Activated CD8-positive, alpha-beta memory T cell treated with anti-CD3 and anti-CD28 coated beads for 48 hours (primary cell): ENCODE results near the gene PITPNC1.
"Not testable (repeated sequence)": the region's sequence is repeated elsewhere in the genome, so short reads cannot be mapped to it uniquely, and the experiment has no call there.

Experiments
- DNase-seq, 3 experiments: peaks; one replicate each; pipeline ENCODE4 v3.0.0-alpha.2; 2020; ENCODE audit warnings: low read depth in 2 of 3, low spot score in 2 of 3

The PITPNC1 gene

DNA sequence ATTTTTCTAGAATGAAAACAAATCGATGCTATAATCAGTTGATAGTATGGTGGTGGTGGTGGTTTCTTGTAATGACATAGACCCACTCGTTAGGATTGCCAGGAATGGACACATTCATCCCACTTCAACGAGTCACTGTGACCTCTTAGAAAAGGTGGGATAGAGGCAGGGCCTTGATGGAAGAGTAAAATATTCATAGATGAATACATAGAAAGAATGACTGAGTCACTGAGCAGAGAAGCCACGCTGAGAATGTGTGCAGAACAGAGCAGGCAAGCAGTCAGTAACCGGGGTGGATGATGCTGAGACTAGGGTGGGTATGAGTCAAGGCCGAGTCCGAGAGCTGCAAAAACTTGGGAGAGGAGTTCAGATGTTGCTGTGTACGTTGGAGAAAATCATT lies 129.9 kb downstream of the PITPNC1 start:
- no peak for DNase-seq

DNA sequence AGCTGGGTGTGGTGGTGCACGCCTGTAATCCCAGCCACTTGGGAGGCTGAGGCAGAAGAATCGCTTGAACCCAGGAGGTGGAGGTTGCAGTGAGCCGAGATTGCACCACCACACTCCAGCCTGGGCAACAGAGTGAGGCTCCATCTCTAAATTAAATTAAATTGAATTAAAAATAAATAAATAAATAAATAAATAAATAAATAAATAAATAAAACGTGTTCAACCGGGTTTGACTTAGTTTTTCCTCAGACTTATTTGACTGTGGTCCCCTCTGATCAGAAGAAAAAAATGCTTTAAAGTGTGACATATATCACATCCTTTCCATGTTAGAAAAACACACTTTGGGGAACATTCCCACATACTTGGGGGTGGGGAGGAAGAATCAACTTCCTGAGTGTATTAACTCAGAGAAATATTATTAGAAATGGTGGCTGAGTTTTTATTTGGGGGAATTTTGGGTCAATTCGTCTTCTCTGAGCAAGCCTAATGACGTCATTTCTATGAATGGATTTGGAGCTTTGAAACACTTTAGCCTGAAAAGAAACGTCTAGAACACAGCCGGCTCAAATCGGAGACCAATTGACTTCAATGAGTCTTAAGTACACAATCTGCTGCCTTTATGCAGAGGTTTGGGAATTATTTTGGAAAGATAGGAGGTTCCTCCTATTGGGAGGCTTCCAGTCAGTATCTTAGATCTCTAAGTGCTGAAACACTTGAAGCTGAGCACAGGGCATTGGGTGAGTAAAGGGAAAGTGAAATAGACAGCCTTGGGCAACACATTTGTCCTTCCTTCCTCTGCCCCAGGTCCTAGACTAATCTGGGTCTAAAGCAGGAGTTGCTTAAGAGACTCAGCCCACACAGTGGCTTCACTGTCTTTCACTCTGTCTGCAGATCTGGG lies 132.6 kb downstream of the PITPNC1 start:
- DNase-seq, result no peak

GRCh38 chr17:67511012-67511411 lies 133.9 kb downstream of the PITPNC1 start:
- DNase-seq, result no peak

GRCh38 chr17:67511804-67512203 lies 134.7 kb downstream of the PITPNC1 start:
- DNase-seq, result no peak

DNA sequence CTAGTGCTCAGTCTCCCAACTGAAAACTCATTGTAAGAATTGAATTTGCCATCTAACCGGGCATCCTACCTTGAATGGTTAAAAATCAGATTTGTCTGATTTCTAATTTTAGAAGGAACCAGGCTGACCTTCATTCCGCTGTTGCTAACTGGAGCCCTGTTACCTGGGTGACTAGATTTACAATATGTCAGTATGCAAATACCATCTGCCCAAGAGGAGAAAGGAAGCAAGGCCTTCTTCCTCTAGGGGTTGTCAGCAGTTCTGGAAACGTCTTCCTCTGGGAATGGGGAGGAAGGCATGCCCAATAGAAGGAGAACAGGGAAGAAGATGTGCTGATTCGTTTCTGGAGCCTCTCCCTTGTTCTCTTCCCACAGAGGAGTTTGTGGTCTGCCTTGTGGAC lies 137.9 kb downstream of the PITPNC1 start:
- no peak for DNase-seq

DNA sequence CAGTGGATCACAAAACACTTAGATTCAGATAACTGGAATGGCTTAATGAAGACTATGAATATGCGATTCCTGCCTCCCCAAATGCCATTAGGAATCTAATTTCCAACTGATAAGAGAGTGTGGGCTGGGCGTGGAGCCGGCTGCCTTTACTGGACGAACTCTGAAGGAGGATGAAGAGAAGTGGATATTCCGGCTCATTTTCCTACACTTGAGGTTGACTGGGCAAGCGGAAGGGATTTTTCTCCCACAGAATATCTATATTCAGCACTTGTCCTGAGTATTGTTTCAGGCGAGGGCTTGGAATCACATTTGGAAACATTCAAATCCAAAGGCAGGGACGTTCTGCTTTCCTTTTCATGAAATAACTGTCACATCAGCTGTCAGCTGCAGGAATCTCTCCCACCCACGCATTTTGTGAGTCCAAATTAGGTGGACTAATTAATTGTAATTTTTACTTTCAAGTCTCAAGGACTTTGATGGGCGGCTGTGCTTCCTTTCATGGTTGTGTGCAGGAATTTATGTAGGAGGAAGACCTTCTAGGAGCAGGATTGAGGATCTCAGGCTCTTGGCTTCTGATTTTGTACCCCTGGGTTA lies 138.5 kb downstream of the PITPNC1 start:
- no peak for DNase-seq

DNA sequence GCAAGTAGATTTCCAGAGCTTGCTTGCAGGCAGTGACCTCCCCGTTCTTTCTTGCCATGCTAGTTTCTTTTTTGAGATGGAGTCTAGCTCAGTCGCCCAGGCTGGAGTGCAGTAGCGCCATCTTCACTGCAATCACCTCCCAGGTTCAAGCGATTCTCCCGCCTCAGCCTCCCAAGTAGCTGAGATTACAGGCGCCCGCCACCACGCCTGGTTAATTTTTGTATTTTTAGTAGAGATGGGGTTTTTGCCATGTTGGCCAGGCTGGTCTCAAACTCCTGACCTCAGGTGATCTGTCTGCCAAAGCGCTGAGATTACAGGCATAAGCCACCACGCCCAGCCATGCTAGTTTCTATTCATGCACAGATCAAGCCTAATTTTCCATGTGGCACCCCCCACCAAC lies 139.5 kb downstream of the PITPNC1 start:
- not testable (repeated sequence) for DNase-seq

GRCh38 chr17:67517325-67517724 lies 140.2 kb downstream of the PITPNC1 start:
- DNase-seq, result no peak

- no peak for DNase-seq
Measured at GRCh38 chr17:67518876-67519275, 141.8 kb downstream of the PITPNC1 start.

DNA sequence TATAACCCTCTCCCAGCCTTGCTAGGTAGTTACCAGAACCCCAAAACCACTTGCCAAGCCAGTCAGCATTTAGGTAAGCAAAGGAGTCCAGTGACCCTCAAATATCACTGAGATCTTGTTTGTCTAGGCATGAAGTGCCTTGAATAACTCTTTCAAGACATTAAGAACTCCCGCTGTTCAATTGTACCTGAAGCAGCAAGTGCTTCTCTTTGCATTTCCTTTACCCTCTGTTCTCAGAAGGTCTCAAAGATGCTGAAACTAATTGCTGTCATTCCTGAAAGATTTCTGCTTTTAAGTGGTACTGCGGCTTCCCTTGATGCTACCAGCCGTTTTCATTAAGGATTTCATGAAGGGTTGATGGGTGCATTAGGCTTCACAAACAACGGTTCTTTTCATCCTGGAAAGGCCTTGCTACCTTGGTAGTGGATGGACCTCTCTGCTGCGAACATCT lies 142.7 kb downstream of the PITPNC1 start:
- no peak for DNase-seq

- no peak for DNase-seq
Measured at GRCh38 chr17:67520252-67520906, 143.3 kb downstream of the PITPNC1 start.

DNA sequence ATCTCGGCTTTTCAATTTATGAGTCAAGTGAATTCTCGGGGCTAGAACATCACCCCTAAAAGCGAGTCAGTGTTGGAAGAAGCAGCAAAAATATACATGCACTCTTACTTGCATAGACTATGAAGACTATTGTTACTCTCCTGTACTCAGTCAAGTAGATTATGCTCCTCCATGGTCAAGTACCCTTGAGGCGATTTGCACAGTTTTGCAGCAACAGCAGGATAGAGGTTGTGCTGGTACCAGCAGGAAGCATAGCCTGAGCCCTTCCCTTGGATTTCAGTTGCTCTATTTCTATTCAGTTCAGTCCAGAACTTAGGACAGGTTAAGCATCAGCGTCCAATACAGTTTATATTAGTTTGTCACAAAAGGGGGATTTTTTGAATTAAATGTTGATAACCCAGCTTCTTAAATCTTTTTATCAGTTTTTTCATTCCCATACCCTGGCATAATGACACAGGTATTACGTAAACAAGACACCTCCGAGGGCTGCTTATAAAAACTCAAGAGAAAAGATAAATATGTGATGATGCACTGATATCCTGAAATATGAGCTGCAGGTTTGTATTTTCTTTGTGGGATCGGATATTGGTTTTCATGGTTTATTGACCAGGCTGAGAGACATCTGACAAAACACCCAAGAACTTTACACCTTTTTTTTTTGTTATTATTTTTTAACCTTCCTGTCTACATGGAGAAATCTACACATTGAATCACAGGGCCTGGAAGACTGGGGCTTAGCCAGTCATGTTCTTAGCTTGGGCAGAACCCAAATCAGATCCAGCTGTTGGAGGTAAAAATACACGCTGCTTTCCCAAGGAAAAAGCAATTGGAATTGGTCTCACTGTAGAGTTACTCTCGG lies 144.1 kb downstream of the PITPNC1 start:
- DNase-seq, result no peak

DNA sequence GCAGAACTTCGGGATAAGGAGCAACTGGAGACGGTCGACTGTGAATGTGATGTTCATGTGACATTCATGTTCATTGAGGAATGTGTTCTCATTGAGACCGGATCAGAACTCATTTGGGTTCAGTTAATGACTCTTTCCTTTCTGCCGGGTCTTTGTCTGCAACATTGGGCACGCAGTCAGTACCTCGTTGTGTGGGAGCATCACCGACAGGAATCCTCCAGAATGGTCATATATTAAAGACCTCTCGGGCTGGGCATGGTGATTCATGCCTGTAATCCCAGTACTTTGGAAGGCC lies 144.6 kb downstream of the PITPNC1 start:
- DNase-seq, result no peak

DNA sequence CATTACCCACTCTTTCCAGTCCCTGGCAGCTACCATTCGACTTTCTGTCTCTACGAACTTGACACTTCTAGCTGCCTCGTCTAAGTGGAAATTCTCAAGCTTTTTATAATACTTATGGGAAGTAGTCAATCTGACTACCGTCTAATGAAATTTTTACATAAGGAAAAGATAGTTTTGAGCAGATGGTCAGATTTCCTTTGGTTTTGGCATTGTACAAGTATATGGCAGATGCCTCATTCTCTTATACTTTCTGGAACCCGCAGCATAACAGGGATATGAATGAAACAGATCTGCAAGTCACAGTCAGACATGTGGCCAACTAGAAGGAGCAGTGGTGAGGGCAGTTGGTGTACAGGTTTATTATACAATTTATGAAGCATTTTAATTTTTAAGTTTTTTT lies 146.0 kb downstream of the PITPNC1 start:
- no peak for DNase-seq

GRCh38 chr17:67525239-67526135 lies 148.4 kb downstream of the PITPNC1 start:
- DNase-seq, result no peak

DNA sequence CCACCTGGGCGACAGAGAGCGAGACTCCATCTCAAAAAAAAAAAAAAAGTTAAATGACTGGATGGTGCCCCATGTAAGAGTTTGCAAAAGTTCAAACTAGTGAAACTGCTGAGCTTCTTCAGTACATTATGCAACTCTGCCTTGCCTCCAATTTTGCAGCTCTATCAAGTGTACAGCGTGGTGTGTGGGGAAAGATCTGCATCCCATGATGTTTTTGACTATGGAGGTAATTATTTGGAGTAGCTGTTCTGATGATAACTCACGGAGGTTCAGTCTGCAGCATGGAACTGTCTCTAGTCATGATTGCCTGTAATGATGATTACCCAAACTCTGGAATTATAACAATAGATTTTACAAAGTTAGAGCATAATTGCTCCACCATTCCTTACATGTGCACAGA lies 149.6 kb downstream of the PITPNC1 start:
- no peak for DNase-seq

DNA sequence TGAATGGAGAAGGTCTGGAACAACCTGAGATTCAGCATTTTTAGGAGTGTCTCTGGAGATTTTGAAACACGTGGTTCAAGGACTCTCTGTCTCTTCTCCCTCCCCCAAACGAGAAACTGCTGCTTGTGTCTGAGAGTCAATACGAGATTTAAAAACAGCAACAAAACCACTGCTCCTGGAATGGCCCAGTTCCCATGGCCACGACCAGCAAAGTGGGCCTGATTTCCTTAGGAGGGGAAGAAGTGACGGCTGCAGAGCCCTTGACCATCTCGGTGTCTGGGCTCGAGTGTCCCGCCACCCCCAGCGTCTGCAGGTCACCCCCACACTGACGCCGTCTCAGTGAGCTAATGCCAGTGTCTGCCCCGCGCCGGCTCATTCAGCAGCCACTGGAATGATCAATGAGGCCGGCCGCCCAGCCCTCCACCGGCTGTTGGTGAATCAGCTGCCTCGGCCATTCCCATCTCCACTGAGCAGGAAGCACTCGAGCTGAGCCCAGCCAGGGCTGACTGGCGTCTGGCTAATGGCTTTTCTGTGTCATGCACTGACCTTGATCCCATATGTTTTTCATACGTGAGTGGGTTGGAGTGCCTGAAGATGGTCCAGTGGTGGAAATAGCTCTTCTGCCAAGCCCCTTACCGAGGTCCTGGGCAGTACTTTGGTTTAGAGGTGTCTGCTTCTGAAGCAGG lies 151.8 kb downstream of the PITPNC1 start:
- no peak for DNase-seq

DNA sequence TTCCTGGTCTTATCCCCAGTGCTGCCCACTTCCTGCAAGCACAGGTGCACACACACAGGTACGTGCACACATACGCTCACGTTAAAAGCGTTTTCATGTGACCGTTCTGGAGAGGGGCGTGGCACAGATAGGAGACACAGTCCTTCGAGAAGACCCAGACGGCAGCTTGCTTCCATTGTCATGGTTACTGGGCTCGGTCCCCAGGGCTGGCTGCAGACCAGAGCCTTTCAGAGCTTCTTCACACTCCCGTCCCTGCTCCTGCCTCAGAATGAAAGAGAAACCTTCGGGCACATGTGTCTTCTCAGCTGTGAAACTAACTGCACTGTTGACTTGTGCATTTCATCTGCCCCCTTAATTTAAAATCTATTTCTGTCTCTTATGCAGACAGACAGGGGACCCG lies 154.2 kb downstream of the PITPNC1 start:
- DNase-seq, result no peak

GRCh38 chr17:67532326-67532871 lies 155.3 kb downstream of the PITPNC1 start:
- no peak for DNase-seq
